HG03095 (cell line): Measurements from ENCODE around the gene GIMAP7.
"Not testable (repeated sequence)": the region's sequence is repeated elsewhere in the genome, so short reads cannot be mapped to it uniquely, and the experiment has no call there.

Source experiments
- ATAC-seq: cut with Tn5 transposase; IDR thresholded peaks from one replicate; pipeline ENCODE4 v1.9.1; 2021; ENCODE audit warnings: moderate library complexity; ENCODE audit not compliant: unreplicated experiment

Gene GIMAP7

GRCh38 chr7:150511048-150511447, 3.6 kb upstream of the GIMAP7 start:
- no peak for ATAC-seq

GRCh38 chr7:150513758-150514157, 914 bp upstream of the GIMAP7 start:
- ATAC-seq = no peak

DNA sequence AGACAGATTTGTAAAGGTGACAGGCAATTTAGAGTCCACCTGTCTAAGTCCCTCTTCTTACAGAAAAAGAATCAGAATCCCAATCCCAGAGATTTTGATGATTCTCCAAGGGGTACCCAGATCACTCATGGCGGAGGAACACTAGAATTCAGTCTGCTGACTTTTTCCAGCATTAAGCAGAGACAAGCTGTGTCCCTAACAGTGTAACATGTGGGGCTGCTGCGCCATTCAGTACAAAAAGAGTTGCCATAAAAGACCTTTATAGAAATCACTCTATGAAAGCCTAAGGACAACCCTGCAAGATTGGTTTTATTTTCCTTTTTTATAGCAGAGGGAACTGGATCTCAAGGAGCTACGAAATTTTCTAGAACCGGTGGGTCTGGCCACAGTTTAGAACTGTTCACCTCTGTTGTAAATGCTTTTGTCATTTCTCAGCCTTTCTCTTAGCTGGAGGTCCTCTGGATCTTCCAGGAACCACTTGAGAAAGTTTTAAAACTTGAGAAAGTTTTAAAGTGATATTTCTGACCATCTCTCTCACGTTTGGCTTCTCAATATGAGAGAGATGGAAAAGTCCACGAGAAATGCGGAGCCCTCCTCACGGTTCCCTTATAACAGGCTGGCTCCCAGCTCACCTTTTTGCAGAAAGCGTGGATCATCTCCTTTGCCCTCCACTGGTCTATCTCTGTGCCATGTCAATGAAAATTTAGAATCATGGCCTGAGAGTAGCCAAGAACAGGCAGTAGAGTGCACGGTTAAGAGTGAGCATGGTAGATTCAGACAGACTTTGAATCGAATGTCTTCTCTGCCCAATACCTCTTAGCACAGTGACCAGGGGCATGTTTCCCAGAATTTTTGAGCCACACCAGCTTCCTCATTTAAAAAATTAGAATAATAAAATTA, 826 bp downstream of the GIMAP7 start:
- ATAC-seq = peak; percentile 25

- ATAC-seq = no peak
These were observed 2.5 kb downstream of the GIMAP7 start for GRCh38 chr7:150516956-150517745.

DNA sequence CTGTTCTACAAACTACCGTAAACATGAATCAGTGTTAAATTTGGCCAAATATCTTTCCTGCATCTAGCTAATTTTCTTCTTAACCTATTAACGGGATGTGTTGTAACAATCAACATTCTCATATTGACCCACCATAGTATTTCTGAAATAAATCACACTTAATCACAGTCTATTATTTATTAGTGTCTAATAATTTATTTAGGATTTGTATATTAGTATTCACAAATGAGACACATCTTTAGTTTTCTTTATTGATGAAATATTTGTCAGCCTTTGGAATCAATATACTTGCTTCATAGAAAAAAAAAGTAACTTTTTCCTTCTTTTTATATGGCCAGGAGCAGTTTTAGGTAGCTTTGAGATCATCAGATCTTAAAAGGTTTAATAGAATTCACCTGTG, 4.6 kb downstream of the GIMAP7 start:
- no peak for ATAC-seq

- no peak for ATAC-seq
These were observed 5.5 kb downstream of the GIMAP7 start for GRCh38 chr7:150520145-150520544.

GRCh38 chr7:150522931-150523330, 8.3 kb downstream of the GIMAP7 start:
- not testable (repeated sequence) for ATAC-seq

GRCh38 chr7:150524018-150524417, 9.3 kb downstream of the GIMAP7 start:
- ATAC-seq = no peak

DNA sequence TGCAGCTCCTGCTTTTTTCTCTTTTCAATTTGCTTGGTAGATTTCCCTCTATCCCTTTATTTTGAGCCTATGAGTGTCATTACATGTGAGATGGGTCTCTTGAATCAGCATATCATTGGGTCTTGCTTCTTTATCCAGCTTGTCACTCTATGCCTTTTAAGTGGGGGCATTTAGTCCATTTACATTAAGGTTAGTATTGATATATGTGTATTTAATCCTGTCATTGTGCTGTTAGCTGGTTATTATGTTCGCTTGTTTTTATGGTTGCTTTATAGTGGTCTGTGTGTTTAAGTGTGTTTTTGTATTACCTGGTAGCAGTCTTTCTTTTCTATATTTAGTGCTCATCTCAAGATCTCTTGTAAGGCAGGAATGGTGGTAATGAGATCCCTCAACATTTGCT, 17.0 kb downstream of the GIMAP7 start:
- no peak for ATAC-seq

GRCh38 chr7:150538259-150538658, 23.6 kb downstream of the GIMAP7 start:
- ATAC-seq = no peak

DNA sequence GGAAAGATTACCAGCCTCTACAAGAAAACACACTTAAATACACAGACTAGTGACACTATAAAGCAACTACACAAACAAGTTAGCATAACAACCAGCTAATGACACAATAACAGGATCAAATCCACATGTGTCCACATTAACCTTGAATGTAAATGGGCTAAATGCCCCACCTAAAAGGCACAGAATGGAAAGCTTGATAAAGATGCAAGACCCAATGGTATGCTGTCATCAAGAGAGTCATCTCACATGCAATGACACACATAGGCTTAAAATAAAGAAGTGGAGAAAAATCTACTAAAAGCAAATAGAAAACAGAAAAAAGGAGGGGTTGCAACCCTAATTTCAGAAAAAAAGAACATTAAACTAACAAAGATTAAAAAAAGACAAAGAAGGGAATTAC, 38.5 kb downstream of the GIMAP7 start:
- ATAC-seq = no peak

DNA sequence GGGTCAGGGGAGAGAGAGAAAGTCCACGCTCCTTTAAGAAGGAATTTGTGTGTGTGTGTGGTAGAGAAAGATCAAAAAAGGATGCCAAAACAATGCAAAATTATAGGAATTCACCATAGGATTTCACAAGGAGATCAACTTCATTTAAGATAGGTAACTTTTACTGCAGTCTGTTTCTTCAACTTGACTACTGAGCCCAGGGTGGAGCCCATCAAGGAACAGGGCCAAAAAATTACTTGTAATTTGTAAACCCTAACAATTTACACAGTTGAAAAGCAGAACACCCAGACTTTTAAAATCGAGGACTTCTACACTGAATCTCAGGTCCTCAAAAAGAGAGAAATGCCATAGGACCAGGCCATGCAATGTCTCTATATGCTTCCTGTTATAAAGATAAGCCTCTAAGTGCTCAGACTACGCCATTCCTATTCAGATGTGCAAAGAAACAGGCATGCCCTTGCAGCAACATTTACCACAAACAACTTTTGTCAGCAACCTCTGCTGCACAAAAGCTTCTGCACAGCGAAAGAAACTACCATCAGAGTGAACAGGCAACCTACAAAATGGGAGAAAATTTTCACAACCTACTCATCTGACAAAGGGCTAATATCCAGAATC, 42.0 kb downstream of the GIMAP7 start:
- ATAC-seq = no peak

GRCh38 chr7:150560486-150560885, 45.8 kb downstream of the GIMAP7 start:
- ATAC-seq = no peak

DNA sequence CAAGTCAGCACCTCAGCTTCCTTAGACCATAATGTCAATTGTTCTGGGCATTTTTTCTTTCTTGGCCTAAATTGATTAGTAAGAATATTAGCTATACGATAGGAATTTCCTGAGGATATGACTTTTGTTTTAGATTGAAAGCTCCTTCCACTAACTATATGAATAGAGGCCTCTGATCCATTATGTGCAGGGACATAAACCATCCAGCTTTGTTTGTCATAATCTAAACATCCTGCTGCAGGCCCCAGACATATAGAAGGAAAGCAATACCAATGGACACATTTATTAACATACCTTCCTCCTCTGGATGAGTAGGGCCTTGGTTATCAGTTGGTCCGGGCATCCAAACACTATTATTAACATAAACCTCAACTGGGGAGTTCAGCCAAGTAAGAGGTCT, 48.2 kb downstream of the GIMAP7 start:
- ATAC-seq = no peak

DNA sequence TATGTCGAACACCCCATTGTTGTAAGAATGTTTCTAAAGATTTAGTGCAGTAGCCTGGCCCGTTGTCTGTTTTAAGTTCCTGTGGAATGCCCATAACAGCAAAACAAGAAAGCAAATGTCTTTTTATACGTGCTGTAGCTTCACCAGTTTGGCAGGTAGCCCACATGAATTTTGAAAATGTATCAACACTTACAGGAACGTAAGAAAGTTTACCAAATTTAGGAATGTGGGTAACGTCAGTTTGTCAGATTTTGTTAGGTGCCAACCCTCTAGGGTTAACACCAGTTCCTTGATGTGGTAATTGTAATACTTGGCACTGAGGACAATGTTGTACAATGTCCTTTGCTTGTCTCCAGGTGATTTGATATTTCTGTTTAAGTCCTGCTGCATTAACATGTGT, 49.3 kb downstream of the GIMAP7 start:
- no peak for ATAC-seq

DNA sequence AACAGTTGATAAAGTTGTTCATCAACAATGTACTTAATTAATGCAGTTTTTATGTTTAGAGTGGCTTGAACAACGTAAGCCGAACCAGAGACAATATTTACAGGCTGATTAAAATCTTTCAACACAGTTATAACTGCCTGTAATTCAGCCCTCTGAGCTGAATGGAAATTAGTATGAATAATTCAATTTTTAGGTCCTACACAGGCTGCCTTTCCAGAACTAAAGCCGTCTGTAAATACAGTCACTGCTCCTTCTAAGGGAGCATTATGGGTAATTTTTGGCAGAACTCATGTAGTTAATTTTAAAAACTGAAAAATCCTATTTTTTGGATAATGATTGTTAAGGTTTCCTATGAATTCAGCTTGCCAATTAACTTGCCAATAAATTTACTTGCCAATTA, 49.9 kb downstream of the GIMAP7 start:
- ATAC-seq = no peak

GRCh38 chr7:150565239-150565638, 50.6 kb downstream of the GIMAP7 start:
- ATAC-seq = no peak

GRCh38 chr7:150566123-150566522, 51.5 kb downstream of the GIMAP7 start:
- ATAC-seq = no peak

- no peak for ATAC-seq
These were observed 51.9 kb downstream of the GIMAP7 start for GRCh38 chr7:150566572-150566971.

GRCh38 chr7:150567169-150567568, 52.5 kb downstream of the GIMAP7 start, which contains the start of gene GIMAP4:
GIMAP4 (plus strand) TSS chr7:150567390; CDS start chr7:150569902, 2,512 bp downstream.
- ATAC-seq = no peak

DNA sequence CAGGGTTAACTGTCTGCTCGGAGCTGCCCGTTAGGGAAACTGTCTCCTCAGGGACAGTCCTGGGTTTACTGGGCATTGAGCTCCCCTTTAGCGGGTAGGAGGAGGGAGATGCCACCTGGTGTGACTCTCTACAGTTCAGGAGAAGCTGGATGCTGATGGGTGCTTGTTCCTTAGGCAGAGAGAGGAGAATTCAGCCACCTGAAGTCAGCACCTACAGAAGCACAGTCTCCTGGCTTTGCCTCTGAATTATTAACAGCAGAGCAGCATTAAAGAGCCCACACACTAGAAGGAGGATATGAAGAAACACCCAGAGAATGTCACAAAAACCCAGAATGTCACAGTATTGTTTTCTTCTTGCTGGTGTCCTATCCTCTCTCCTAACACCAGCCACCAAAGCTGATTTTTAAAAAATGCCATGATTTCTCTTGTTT, 53.2 kb downstream of the GIMAP7 start:
- ATAC-seq = no peak
